ENCODE data around the gene CFB. TPM values are rescaled to one million over a fixed set of nuclear protein-coding genes. Genes with fewer than 3 reads are reported as not detected.
"Not testable (repeated sequence)": the region's sequence is repeated elsewhere in the genome, so short reads cannot be mapped to it uniquely, and the experiment has no call there.

Gene CFB
- total and polyA plus RNA-seq, 2 of the 4 experiments (the other 2 are of a cell fraction): 1.8 to 6.1 TPM

- in situ Hi-C loops (cut with MboI; ENCODE audit: low sequenced_read_pairs): loop anchor here (10.0 kb wide), 2 partner anchors 139 to 199 kb away; partner anchors contain the start of genes AGPAT1 and RNF5
- CTCF ChIA-PET; DNase-seq; H2BK20ac ChIP-seq (ENCODE audit: low read depth, low read length); H3K56ac ChIP-seq (ENCODE audit: extremely low read depth, insufficient read depth, low read length); H3K4ac ChIP-seq (ENCODE audit: low read depth, low read length); POLR2A ChIA-PET (ENCODE audit: unreplicated experiment); H4K20me1 ChIP-seq (ENCODE audit: insufficient read depth, low read length); H4K8ac ChIP-seq (ENCODE audit: low read depth in 2 of 2, low read length in 2 of 2); H4K91ac ChIP-seq (ENCODE audit: insufficient read depth, low read depth, low read length); H3K27ac ChIP-seq (ENCODE audit: insufficient read depth, low read length); H3K18ac ChIP-seq (ENCODE audit: low read depth, low read length); H3K9ac ChIP-seq (ENCODE audit: low read depth, low read length); H3K4me2 ChIP-seq (ENCODE audit: low read depth, low read length); H3K36me3 ChIP-seq (ENCODE audit: control insufficient read depth, insufficient read depth, low read length); dilution Hi-C loops (cut with HindIII; ENCODE audit: low sequenced_read_pairs, unreplicated experiment); BruUV-seq (replicated peaks); H3K14ac ChIP-seq (replicated peaks; ENCODE audit: low read depth, low read length); H2AK9ac ChIP-seq (replicated peaks; ENCODE audit: low read depth, low read length, poor library complexity); H4K5ac ChIP-seq (ENCODE audit: low read depth, low read length); H2BK5ac ChIP-seq (ENCODE audit: low read depth, low read length, poor library complexity, severe bottlenecking); H3K4me3 ChIP-seq (ENCODE audit: insufficient read depth, low read depth, low read length); H3K9me3 ChIP-seq (ENCODE audit: control insufficient read depth, insufficient read depth, low read length); H3K4me1 ChIP-seq (ENCODE audit: control insufficient read depth, insufficient read depth, low read length); H3K27me3 ChIP-seq (ENCODE audit: control insufficient read depth, insufficient read depth, low read length); ATAC-seq (ENCODE audit: low read depth); H3K23ac ChIP-seq (ENCODE audit: low read depth, low read length); H2AFZ ChIP-seq (replicated peaks; ENCODE audit: low read length, poor library complexity); H2AK5ac ChIP-seq (ENCODE audit: low read depth, low read length); H3K9me1 ChIP-seq (ENCODE audit: insufficient read depth, low read length); intact Hi-C loops (cut with micrococcal nuclease); H2BK120ac ChIP-seq (ENCODE audit: low read depth, low read length); H2BK15ac ChIP-seq (ENCODE audit: low read depth, low read length): not testable (repeated sequence)
- no CpG with 5 or more reads among the region's 30 CpGs for WGBS, 2 experiments (ENCODE audit: extremely low coverage in 2 of 2, insufficient read length in 1 of 2)
- peaks cover 19 to 40% of the 10 kb centered on the region in 2 experiments for H3K79me1 ChIP-seq (ENCODE audit: low read depth in 1 of 2, low read length in 2 of 2)
Measured at GRCh38 chr6:31976065-31976464, 30.2 kb downstream of the CFB start.

Measured in IMR-90 (cell line).